ENCODE measurements around the gene IGFN1.

DNA sequence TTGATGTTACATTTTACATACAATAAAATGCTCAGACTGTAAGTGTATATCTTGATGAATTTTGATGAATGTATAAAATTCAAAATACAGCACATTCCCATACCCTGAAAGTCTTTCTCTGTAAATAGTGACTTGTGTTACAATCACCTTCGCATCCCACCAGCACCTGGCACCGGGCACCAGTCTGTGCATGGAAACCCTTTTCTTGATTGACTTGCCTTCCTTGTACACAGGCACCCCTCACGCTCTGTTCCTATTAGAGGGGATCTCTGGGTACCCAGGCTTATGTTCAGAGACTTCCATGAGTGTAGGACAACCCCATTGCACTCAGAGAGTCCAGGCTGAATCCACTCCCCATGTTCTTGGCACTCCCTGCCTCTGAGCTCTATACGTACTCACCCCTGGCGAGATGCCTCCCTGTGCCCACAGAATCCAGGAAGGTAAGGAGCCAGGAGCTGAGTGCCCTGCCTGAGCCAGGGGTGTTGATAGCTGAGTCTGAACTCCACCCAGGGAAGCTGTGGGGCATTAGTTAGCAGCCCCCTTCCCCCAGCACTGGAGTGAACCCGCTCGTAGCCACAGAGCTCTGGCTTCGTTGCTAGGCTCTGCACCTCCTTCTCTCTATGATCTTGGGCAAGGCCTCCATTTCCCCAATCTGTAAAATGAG is 70.2 kb downstream of the IGFN1 start:
- TF ChIP-seq, protein P1, sequence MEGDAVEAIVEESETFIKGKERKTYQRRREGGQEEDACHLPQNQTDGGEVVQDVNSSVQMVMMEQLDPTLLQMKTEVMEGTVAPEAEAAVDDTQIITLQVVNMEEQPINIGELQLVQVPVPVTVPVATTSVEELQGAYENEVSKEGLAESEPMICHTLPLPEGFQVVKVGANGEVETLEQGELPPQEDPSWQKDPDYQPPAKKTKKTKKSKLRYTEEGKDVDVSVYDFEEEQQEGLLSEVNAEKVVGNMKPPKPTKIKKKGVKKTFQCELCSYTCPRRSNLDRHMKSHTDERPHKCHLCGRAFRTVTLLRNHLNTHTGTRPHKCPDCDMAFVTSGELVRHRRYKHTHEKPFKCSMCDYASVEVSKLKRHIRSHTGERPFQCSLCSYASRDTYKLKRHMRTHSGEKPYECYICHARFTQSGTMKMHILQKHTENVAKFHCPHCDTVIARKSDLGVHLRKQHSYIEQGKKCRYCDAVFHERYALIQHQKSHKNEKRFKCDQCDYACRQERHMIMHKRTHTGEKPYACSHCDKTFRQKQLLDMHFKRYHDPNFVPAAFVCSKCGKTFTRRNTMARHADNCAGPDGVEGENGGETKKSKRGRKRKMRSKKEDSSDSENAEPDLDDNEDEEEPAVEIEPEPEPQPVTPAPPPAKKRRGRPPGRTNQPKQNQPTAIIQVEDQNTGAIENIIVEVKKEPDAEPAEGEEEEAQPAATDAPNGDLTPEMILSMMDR (conservative IDR thresholded peaks at IDR 0.05; ENCODE audit: low read depth, low read length) = no peak
- TF ChIP-seq EZH2 (IDR thresholded peaks at IDR 0.05; ENCODE audit: low read length, unreplicated experiment) (no peak), EZH2phosphoT487 (IDR thresholded peaks at IDR 0.05; ENCODE audit: borderline replicate concordance, low read length) (no peak)
